ENCODE data around the gene SNCG. TPM values are rescaled to one million over a fixed set of nuclear protein-coding genes. Genes with fewer than 3 reads are reported as not detected.

SNCG gene
- total RNA-seq, 4 donors from 2014 or later: 11.5 to 40.2 (median 23.1) TPM

- intact Hi-C loops (cut with DNase I): no loop called here
- no peaks in the 10 kb centered on the region for H3K9me3 ChIP-seq
- peak overlapping the region; percentile 15 to 85 (median 61) for H3K27ac ChIP-seq
- H3K27me3 ChIP-seq: no peaks in the 10 kb centered on the region
- DNase-seq: peak in 1 of 2 donors; percentile 20
- peak overlapping the region in 1 of 3 donors; percentile 7 for H3K4me3 ChIP-seq (replicated peaks in 1 of 3)
- WGBS, 2 donors: 50 to 61% methylated on average over 9 to 13 of the region's 16 CpGs
- H3K4me1 ChIP-seq: peaks cover under 1 to 48% of the 10 kb centered on the region in 2 donors
- no peaks in the 10 kb centered on the region for H3K36me3 ChIP-seq
- TF ChIP-seq, protein P1, sequence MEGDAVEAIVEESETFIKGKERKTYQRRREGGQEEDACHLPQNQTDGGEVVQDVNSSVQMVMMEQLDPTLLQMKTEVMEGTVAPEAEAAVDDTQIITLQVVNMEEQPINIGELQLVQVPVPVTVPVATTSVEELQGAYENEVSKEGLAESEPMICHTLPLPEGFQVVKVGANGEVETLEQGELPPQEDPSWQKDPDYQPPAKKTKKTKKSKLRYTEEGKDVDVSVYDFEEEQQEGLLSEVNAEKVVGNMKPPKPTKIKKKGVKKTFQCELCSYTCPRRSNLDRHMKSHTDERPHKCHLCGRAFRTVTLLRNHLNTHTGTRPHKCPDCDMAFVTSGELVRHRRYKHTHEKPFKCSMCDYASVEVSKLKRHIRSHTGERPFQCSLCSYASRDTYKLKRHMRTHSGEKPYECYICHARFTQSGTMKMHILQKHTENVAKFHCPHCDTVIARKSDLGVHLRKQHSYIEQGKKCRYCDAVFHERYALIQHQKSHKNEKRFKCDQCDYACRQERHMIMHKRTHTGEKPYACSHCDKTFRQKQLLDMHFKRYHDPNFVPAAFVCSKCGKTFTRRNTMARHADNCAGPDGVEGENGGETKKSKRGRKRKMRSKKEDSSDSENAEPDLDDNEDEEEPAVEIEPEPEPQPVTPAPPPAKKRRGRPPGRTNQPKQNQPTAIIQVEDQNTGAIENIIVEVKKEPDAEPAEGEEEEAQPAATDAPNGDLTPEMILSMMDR (IDR thresholded peaks at IDR 0.05): no peak
- no peak for TF ChIP-seq POLR2A (IDR thresholded peaks at IDR 0.05)
These were observed 720 bp downstream of the SNCG start for GRCh38 chr10:86958901-86959736.

- no peaks in the 10 kb centered on the region for H3K9me3 ChIP-seq
- H3K27me3 ChIP-seq: no peaks in the 10 kb centered on the region
- intact Hi-C loops (cut with DNase I): loop anchor here (10.0 kb wide), 1 partner anchor 135 kb away; the partner anchor contains the start of genes GLUD1 and SHLD2
- peak overlapping the region; percentile 0 to 85 (median 61) for H3K27ac ChIP-seq
- H3K4me1 ChIP-seq: peaks cover 0 to 43% of the 10 kb centered on the region in 2 donors
- TF ChIP-seq POLR2A (IDR thresholded peaks at IDR 0.05): no peak
- TF ChIP-seq, protein P1 (IDR thresholded peaks at IDR 0.05): no peak
- 60 to 100% methylated on average over 1 to 2 of the region's 2 CpGs for WGBS, 2 donors
- DNase-seq: no peak
- no peak overlapping the region for H3K4me3 ChIP-seq (replicated peaks in 1 of 3)
- no peaks in the 10 kb centered on the region for H3K36me3 ChIP-seq
These were observed 1.3 kb downstream of the SNCG start for GRCh38 chr10:86959737-86960002.

DNA sequence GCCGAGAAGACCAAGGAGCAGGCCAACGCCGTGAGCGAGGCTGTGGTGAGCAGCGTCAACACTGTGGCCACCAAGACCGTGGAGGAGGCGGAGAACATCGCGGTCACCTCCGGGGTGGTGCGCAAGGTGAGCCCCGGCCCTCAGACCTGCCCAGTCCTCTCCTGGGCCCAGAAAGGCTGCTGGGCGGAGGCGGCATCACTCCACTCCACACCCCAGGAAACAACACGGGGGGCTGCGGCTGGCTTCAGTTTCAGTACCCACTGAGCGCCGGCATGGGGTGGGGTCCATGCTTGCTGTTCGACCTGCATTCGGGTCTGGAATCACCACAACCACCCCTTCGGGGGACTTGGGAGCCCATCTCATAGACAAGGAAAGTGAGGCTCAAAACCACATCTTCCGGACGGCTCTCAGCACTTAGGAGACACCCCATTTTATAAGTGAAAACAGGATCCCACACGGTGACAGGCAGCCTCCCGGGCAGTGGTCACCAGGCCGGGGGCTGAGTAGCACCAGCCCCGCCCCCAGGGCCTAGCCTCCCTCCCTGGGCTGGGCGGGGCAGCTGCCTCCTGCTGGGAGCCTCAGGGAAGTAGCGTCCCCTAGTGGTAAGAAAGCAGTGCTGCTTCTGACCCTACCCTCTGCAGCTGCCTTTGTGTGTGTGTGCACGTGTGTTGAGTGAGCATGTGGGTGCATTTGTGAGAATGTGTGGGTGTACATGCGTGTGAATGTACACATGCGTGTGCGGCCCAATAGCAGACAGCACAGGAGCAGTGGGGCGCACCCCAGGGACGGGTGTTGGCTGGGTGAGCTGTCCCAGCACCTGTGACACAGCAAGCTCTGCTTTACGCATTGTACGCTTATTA lies 1.8 kb downstream of the SNCG start:
- Histone ChIP-seq H3K27me3 (no peaks in the 10 kb centered on the region), H3K27ac (peak overlapping the region; percentile 0 to 85 (median 61)), H3K36me3 (no peaks in the 10 kb centered on the region), H3K4me3 (replicated peaks in 1 of 3) (no peak overlapping the region), H3K4me1 (peaks cover 0 to 38% of the 10 kb centered on the region in 2 donors), H3K9me3 (no peaks in the 10 kb centered on the region)
- 68 to 84% methylated on average over 24 to 29 of the region's 37 CpGs for WGBS, 2 donors
- peak in 1 of 2 donors; percentile 27 for DNase-seq
- intact Hi-C loops (cut with DNase I): loop anchor here (10.0 kb wide), 1 partner anchor 135 kb away; the partner anchor contains the start of genes GLUD1 and SHLD2
- TF ChIP-seq POLR2A (IDR thresholded peaks at IDR 0.05): no peak
- TF ChIP-seq, protein P1 (IDR thresholded peaks at IDR 0.05): peak; percentile 29 to 66 (median 62)

DNA sequence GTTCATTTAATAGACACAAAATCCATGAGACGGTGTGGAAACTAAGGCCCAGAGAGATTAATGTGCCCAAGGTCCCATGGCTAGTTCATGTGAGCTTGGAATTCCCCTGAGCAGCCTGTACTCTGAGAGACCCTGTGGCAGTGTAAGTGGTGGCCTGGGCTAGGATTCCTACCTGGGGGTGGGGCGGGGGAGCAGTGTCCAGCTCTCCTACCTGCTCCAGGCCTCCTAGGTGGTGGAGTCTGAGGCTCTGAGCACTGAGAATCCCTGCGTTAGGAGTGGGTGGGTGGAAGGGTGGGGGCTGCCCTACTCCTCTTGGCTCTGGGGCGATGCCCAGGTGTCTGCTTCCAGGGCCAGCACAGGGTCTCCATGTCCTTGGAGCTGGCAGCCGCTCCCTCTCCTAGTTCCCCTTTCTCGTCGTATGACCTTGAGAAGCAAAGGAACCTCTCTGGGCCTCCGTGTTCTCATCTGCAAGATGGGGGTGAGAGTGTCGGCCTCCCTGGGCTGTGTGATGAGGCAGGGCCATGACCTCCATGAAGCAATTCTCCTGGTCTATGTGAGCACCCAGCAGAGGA lies 2.5 kb downstream of the SNCG start:
- no peak overlapping the region for H3K27ac ChIP-seq
- no peaks in the 10 kb centered on the region for H3K36me3 ChIP-seq
- DNase-seq: no peak
- TF ChIP-seq, protein P1 (IDR thresholded peaks at IDR 0.05): no peak
- no peak for TF ChIP-seq POLR2A (IDR thresholded peaks at IDR 0.05)
- H3K4me3 ChIP-seq (replicated peaks in 1 of 3): no peak overlapping the region
- 88 to 94% methylated on average over 6 to 9 of the region's 9 CpGs for WGBS, 2 donors
- no peaks in the 10 kb centered on the region for H3K27me3 ChIP-seq
- intact Hi-C loops (cut with DNase I): loop anchor here (10.0 kb wide), 1 partner anchor 134 kb away; the partner anchor contains the start of genes GLUD1 and SHLD2
- H3K9me3 ChIP-seq: no peaks in the 10 kb centered on the region
- peaks cover under 1 to 39% of the 10 kb centered on the region in 2 donors for H3K4me1 ChIP-seq
